ENCODE data around the gene OR9K2.
A peak's percentile ranks its signal among the peaks of the same experiment; 100 is the strongest.

Gene OR9K2, protein sequence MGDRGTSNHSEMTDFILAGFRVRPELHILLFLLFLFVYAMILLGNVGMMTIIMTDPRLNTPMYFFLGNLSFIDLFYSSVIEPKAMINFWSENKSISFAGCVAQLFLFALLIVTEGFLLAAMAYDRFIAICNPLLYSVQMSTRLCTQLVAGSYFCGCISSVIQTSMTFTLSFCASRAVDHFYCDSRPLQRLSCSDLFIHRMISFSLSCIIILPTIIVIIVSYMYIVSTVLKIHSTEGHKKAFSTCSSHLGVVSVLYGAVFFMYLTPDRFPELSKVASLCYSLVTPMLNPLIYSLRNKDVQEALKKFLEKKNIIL

DNA sequence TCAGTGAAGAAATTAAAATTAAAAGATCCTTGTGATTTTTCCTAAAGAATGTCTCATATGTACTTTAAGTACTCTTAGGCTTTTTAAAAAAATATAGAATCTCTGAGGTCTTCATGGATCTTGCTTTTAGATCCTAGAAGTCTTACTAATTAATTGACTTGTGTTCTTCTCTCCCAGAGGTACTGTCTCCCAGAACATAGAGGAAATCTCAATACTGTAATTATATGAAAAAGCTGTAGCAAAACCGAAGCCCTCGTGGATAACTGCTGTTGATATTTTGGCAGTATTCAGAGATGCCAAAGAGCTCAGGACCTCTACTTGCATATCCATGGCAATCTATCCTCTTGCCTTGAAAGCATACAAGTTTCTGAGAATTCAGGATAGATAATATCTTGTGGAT is at the start of gene OR9K2:
OR9K2 (plus strand) TSS at position 301 of the 400 bp plus-strand sequence. CDS start 3,429 bp downstream, outside the sequence.
- TF ChIP-seq EZH2phosphoT487 (IDR thresholded peaks at IDR 0.05; ENCODE audit: low read length), result no peak
- TF ChIP-seq, protein P1, sequence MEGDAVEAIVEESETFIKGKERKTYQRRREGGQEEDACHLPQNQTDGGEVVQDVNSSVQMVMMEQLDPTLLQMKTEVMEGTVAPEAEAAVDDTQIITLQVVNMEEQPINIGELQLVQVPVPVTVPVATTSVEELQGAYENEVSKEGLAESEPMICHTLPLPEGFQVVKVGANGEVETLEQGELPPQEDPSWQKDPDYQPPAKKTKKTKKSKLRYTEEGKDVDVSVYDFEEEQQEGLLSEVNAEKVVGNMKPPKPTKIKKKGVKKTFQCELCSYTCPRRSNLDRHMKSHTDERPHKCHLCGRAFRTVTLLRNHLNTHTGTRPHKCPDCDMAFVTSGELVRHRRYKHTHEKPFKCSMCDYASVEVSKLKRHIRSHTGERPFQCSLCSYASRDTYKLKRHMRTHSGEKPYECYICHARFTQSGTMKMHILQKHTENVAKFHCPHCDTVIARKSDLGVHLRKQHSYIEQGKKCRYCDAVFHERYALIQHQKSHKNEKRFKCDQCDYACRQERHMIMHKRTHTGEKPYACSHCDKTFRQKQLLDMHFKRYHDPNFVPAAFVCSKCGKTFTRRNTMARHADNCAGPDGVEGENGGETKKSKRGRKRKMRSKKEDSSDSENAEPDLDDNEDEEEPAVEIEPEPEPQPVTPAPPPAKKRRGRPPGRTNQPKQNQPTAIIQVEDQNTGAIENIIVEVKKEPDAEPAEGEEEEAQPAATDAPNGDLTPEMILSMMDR (IDR thresholded peaks at IDR 0.05; ENCODE audit: low read length), result no peak
- H2AFZ ChIP-seq (ENCODE audit: low read length), result no peak within 1 kb of the TSS
- no peaks in the 10 kb centered on the region for H3K27me3 ChIP-seq (replicated peaks; ENCODE audit: insufficient read depth, low read length)
- no peaks in the 10 kb centered on the region for H3K9me2 ChIP-seq (replicated peaks; ENCODE audit: insufficient read depth, low read length)
- H3K4me1 ChIP-seq (ENCODE audit: low read length), result no peaks in the 10 kb centered on the region
- no peaks in the 10 kb centered on the region for H3F3A ChIP-seq (ENCODE audit: insufficient read depth, low read length)
- no peaks in the 10 kb centered on the region for H3K36me3 ChIP-seq (replicated peaks; ENCODE audit: insufficient read depth, low read length)
- H3K9me3 ChIP-seq (replicated peaks; ENCODE audit: insufficient read depth, low read length), result no peaks in the 10 kb centered on the region
- H3K27ac ChIP-seq (ENCODE audit: low read length), result no peak within 1 kb of the TSS
- no peaks in the 10 kb centered on the region for H3K79me2 ChIP-seq (ENCODE audit: low read length)
- no peaks in the 10 kb centered on the region for H4K20me1 ChIP-seq (ENCODE audit: insufficient read depth, low read length)
- H3K4me2 ChIP-seq (ENCODE audit: low read depth, low read length), result no peak within 1 kb of the TSS
- no peak within 1 kb of the TSS for H3K9ac ChIP-seq (ENCODE audit: low read length)
- no peak within 1 kb of the TSS for H3K4me3 ChIP-seq (ENCODE audit: low read length)
- no peak for DNase-seq

DNA sequence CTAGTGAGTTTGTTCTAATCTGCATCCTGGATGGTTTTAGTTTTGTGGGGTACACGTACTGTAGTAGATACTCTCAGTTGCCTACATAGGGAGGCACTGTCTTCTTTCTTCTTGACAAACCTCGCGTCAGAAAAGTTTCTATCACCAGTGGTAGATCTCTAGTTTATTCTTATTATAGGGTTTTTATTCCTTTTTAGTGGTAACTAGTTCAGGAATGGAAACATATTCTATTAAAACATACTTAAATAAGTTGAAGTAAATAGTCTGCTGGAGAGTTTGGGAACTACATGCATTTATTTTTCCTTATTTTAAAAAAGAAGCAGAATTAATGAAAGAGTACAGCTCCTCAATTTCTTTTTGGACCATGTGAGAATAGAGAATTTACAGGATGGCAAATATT is 33.6 kb upstream of the OR9K2 start:
- H3K4me2 ChIP-seq (ENCODE audit: low read depth, low read length), result no peak overlapping the region
- H3K27ac ChIP-seq (ENCODE audit: low read length), result no peak overlapping the region
- no peaks in the 10 kb centered on the region for H3K36me3 ChIP-seq (replicated peaks; ENCODE audit: insufficient read depth, low read length)
- TF ChIP-seq, protein P1 (IDR thresholded peaks at IDR 0.05; ENCODE audit: low read length), result peak; percentile 11
- TF ChIP-seq EZH2 (optimal IDR thresholded peaks at IDR 0.05; ENCODE audit: low read depth, low read length) (no peak), EZH2phosphoT487 (IDR thresholded peaks at IDR 0.05; ENCODE audit: low read length) (no peak)
- no peak overlapping the region for H2AFZ ChIP-seq (ENCODE audit: low read length)
- no peaks in the 10 kb centered on the region for H4K20me1 ChIP-seq (ENCODE audit: insufficient read depth, low read length)
- no peak for DNase-seq
- no peaks in the 10 kb centered on the region for H3K9me2 ChIP-seq (replicated peaks; ENCODE audit: insufficient read depth, low read length)
- H3K9ac ChIP-seq (ENCODE audit: low read length), result no peak overlapping the region
- H3K4me3 ChIP-seq (ENCODE audit: low read length), result no peak overlapping the region
- no peaks in the 10 kb centered on the region for H3K9me3 ChIP-seq (replicated peaks; ENCODE audit: insufficient read depth, low read length)
- no peaks in the 10 kb centered on the region for H3K4me1 ChIP-seq (ENCODE audit: low read length)
- no peaks in the 10 kb centered on the region for H3F3A ChIP-seq (ENCODE audit: insufficient read depth, low read length)
- no peaks in the 10 kb centered on the region for H3K79me2 ChIP-seq (ENCODE audit: low read length)
- H3K27me3 ChIP-seq (replicated peaks; ENCODE audit: insufficient read depth, low read length), result no peaks in the 10 kb centered on the region

DNA sequence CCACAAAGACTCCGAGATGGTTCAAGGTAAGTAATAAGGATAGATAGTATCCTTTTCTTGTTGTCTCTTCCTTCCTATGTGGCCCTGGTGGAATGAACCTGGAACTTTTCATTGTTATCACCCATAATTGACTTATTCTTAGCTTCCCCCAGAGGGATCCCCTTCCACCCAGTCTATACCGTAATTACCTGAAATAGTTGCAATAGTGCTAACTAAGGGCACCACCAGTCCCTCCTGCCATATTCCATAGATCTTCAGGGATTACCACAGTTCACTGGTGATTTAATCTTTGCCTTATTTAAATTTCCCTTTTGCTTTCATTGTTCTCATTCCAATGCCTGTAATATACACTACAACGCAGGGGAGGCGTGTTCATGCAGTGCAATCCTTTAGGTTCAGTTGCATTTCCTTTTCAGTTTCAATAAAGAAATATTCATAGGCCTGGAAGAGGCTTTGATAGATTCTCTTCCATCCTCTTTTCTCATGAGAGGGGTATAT is 13.8 kb upstream of the OR9K2 start:
- Histone ChIP-seq H3K9me3 (replicated peaks; ENCODE audit: insufficient read depth, low read length) (no peaks in the 10 kb centered on the region), H3K9ac (ENCODE audit: low read length) (no peak overlapping the region), H3K4me2 (ENCODE audit: low read depth, low read length) (no peak overlapping the region), H3K9me2 (replicated peaks; ENCODE audit: insufficient read depth, low read length) (no peaks in the 10 kb centered on the region), H3K36me3 (replicated peaks; ENCODE audit: insufficient read depth, low read length) (no peaks in the 10 kb centered on the region), H4K20me1 (ENCODE audit: insufficient read depth, low read length) (no peaks in the 10 kb centered on the region), H3K4me3 (ENCODE audit: low read length) (no peak overlapping the region), H2AFZ (ENCODE audit: low read length) (no peak overlapping the region), H3K79me2 (ENCODE audit: low read length) (no peaks in the 10 kb centered on the region), H3K27me3 (replicated peaks; ENCODE audit: insufficient read depth, low read length) (no peaks in the 10 kb centered on the region), H3K4me1 (ENCODE audit: low read length) (no peaks in the 10 kb centered on the region), H3K27ac (ENCODE audit: low read length) (no peak overlapping the region), H3F3A (ENCODE audit: insufficient read depth, low read length) (no peaks in the 10 kb centered on the region)
- TF ChIP-seq, protein P1 (IDR thresholded peaks at IDR 0.05; ENCODE audit: low read length), result no peak
- TF ChIP-seq EZH2 (optimal IDR thresholded peaks at IDR 0.05; ENCODE audit: low read depth, low read length) (no peak), EZH2phosphoT487 (IDR thresholded peaks at IDR 0.05; ENCODE audit: low read length) (no peak)
- no peak for DNase-seq

All from MM.1S (cell line).